Fibroblast of skin of left quadriceps (primary cell): ENCODE data around the gene ZIK1.
A peak's percentile ranks its signal among the peaks of the same experiment; 100 is the strongest.

Experiments used
- DNase-seq, 2 experiments: peaks; one replicate each; pipeline ENCODE4 v3.0.0-alpha.2; 2013; ENCODE audit warnings: low read depth in 2 of 2

ZIK1 gene

GRCh38 chr19:57611113-57611512 lies 27.2 kb downstream of the ZIK1 start:
- DNase-seq: no peak

DNA sequence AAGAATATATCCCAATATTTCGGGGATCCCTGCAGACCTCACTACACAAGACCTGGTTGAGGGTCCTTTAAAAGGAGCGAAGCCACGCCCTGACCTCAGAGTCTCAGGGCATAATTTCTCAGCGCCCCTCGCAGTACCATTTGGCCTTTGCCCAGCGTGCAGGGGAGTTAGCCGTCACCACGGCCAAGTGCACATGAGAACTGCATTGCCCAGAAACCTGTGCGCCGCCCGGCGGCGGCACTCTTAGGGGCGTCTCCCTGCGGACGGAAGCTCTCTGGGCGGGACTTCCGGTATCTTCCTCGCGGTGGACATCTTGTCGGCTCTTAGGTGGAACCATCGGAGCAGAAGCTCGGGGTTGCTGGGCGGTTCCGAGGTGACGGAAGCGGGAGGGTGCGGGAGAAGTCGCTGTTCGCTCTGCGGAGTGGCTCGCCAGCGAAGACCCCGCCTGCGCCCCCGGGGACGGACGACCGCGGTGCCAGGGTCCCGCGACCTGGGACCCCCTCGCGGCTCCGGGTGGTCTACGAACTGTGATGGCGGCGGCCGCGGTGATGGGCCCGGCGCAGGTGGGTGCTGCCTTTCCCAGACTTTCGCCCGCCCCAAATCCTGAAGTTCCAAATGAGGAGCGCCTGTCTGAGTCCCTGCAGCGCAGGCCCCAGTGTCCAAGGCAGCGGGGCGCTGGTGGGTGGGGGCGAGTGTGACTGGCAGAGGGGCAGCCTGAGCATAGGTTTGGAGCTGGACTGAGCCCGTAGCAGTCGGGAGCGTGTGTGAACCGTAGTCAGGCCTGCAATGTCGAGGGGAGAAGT lies 30.2 kb downstream of the ZIK1 start, which contains the start of gene ZNF134:
ZNF134 (plus strand) TSS at position 302 of the 803 bp plus-strand sequence. CDS start 5,227 bp downstream, outside the sequence.
- peak; percentile 71 to 72 for DNase-seq

DNA sequence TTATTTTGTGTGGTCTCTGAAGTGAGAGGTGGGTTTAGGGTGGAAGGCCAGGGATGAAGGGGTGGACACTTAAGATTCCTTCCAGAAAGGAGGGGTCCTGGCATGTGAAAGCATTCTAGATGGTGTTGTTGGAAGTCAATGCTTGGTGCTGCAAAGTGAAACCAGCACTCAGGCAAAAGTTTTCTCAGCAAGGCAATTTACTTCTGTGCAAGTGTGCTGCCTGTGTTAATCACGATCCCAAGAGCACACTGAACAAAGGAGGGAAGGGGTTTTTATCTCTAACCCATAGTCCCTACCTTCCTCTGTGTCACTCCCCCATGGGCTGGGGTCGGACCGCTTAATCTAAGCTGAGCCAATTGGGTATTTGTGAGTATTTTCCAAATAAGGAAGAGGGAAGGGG lies 31.4 kb downstream of the ZIK1 start:
- no peak for DNase-seq

- no peak for DNase-seq
Measured at GRCh38 chr19:57620673-57621348, 36.9 kb downstream of the ZIK1 start.

- no peak for DNase-seq
Measured at GRCh38 chr19:57623091-57623490, 39.1 kb downstream of the ZIK1 start.

DNA sequence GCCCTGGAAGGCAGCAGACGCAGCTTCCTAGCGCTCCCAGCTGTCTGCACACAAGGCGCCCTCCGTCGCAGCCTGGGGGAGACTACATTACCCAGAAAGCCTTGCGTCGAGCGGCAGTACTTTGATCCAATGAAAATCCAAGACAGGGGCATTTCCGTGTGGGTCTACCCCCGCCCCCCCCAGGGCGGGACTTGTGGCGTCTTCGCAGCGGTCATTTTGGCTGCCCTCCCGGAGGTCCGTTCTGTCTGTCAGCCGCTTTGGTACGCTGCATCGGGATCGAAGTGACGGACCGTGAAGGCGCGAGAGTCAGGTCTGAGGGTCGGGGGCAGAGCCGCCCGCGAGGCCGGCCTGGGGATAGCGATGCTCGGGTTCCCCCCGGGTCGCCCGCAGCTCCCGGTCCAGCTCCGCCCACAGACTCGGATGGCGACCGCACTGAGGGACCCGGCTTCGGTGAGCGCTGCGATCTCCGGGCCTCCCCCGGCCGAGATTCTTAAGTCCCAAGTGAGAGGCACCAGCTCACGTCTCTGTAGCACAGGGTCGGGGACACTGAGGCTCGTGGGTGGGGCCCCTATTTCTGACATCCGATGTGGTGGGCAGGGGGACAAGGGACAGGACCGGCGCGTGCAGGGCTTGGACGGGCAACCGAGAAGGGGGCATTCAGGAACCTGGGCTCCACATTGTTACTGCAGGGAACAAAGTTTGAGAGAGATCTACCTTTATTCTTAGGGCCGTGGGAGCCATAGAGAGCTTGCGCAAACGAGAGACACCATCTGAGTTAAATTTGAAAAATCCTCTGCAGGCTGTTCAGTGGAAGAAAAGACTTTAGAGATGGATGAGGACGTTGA lies 49.3 kb downstream of the ZIK1 start, which contains the start of gene ZNF211:
ZNF211 (plus strand) TSS at position 182 of the 845 bp plus-strand sequence; CDS start at position 361, 179 bp downstream.
- peak; percentile 89 for DNase-seq

DNA sequence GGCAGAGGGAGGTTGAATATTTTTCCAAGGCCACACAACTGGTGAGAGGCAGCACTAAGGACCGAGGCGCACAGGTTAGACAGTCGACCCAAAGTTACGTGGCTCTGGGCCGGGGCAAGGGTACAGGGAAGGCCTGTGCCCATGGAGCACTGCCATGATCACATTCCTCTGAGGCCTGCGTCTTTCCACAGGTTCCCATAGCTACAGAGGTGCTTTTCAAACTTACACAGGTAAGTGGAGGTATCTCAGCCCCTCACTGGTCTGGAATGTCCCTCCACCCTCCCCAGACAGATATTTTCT lies 49.8 kb downstream of the ZIK1 start:
- DNase-seq: no peak

DNA sequence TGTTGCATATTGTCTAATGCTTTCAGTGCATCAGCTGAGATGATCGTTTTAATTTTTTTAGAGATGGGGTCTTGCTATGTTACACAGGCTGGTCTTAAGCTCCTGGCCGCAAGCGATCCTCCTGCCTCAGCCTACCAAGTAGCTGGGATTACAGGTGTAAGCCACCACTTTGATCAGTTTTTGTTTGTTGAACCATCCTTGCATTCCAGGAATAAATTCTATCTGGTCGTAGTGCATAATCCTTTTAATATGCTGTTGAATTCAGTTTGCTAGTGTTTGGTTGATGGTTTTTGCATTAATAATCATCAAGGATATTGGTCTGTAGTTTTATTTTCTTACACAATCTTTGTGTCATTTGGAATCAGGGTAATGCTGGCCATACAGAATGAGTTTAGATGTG lies 53.4 kb downstream of the ZIK1 start:
- DNase-seq: no peak

- DNase-seq: no peak
Measured at GRCh38 chr19:57641715-57642234, 57.8 kb downstream of the ZIK1 start.

DNA sequence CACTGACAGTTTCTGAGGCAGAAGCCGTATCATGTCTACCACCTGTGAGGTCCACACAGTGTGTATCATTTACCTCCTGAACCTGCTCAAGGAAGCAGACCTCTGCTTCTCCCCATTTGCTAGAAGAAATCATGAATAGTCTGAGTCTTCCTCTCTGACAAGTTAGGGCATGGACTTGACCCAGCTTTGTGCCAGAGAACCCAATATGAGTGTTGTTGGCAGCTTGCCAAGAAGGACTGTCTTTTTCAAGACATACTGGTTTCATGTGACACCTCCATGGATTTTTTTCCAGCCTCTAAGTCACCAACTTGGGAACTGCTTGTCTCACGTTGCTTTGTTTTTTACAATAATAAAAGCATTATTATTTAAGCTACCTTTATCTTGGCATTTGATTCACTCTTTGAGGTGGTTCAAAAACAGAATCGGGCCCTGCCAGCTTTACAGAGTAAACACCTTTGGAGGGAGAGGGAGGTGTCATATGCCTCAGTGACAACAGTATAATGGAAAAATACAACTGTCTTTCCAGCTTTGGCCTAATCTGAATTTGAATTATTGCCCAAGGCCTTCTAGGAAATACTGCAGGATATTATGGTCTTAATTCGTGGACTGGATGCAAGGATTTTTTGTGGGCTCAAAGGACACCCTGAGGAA lies 58.6 kb downstream of the ZIK1 start:
- DNase-seq: no peak
